Astrocyte of the cerebellum (primary cell): ENCODE measurements around the gene ENG.

Experiments
- DNase-seq: peaks from one replicate; pipeline ENCODE4 v3.0.0-alpha.2; 2011; ENCODE audit warnings: low read depth
- H3K4me3 ChIP-seq: 2 replicates; pipeline ENCODE4 v1.5.1; 2011; ENCODE audit warnings: mild to moderate bottlenecking, low read depth, low read length, moderate library complexity
- in situ Hi-C: cut with HindIII; loops from 2 replicates; pipeline ENCODE4 v1.10.0; 2017; ENCODE audit warnings: low sequenced_read_pairs
- TF ChIP-seq, protein P1 (sequence below): IDR thresholded peaks from 2 replicates; pipeline ENCODE4 v1.5.1; 2012; ENCODE audit warnings: low read length, low read depth, moderate library complexity, mild to moderate bottlenecking; ENCODE audit errors: missing control alignments

The ENG gene

GRCh38 chr9:127768698-127769097 is 85.8 kb downstream of the ENG start:
- DNase-seq: no peak
- in situ Hi-C loops: no loop called here

GRCh38 chr9:127767909-127768331 is 86.5 kb downstream of the ENG start:
- TF ChIP-seq, protein P1, sequence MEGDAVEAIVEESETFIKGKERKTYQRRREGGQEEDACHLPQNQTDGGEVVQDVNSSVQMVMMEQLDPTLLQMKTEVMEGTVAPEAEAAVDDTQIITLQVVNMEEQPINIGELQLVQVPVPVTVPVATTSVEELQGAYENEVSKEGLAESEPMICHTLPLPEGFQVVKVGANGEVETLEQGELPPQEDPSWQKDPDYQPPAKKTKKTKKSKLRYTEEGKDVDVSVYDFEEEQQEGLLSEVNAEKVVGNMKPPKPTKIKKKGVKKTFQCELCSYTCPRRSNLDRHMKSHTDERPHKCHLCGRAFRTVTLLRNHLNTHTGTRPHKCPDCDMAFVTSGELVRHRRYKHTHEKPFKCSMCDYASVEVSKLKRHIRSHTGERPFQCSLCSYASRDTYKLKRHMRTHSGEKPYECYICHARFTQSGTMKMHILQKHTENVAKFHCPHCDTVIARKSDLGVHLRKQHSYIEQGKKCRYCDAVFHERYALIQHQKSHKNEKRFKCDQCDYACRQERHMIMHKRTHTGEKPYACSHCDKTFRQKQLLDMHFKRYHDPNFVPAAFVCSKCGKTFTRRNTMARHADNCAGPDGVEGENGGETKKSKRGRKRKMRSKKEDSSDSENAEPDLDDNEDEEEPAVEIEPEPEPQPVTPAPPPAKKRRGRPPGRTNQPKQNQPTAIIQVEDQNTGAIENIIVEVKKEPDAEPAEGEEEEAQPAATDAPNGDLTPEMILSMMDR: no peak
- in situ Hi-C loops: no loop called here
- no peak for DNase-seq
- no peak overlapping the region for H3K4me3 ChIP-seq

More at GRCh38 chr9:127768698-127769097, 85.8 kb downstream of the ENG start:
- H3K4me3 ChIP-seq: no peak overlapping the region
- TF ChIP-seq, protein P1: no peak

DNA sequence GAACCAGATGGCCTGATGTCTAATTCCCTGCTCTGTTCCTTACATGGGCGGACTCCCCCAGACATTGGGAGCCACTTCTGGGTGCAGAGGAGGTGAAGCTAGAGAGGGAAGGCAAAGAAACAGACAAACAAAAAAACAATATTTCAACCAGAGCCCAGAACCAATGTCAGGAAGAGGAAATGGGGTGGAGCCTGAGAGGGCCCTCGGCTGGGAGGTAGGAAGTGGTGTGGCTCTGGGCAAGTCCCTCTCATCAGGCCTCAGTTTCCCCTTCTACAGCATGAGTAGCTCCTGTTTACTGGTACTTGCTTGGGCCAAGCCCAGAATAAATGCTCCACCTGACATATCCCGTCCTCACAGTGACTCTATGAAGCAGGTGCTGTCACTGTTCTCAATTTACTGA is 87.0 kb downstream of the ENG start:
- in situ Hi-C loops: no loop called here
- no peak overlapping the region for H3K4me3 ChIP-seq
- DNase-seq: no peak
- TF ChIP-seq, protein P1: no peak

GRCh38 chr9:127765418-127765817 is 89.0 kb downstream of the ENG start:
- TF ChIP-seq, protein P1: no peak
- no peak overlapping the region for H3K4me3 ChIP-seq
- in situ Hi-C loops: no loop called here
- no peak for DNase-seq
